H1 (cell line): ENCODE measurements around the gene DCDC1.

ENCODE experiments used
- EZH2 ChIP-seq: fragments of 200-600 bp; sonication (generic); IDR thresholded peaks from 2 replicates; pipeline ENCODE4 v1.7.1; 2012; ENCODE audit warnings: low read depth, mild to moderate bottlenecking, moderate library complexity, low read length, inconsistent platforms; ENCODE audit not compliant: severe bottlenecking
- JUND ChIP-seq: IDR thresholded peaks from 2 replicates; pipeline ENCODE4 v1.6.1; 2011; ENCODE audit warnings: mild to moderate bottlenecking, improper control_type of control experiment, low read length
- POLR2A ChIP-seq, 2 experiments: IDR thresholded peaks; 1 replicate in 1 of 2; 2 replicates in 1 of 2; pipeline ENCODE4 v1.6.1; 2011; ENCODE audit warnings: low read depth in 2 of 2, low read length in 2 of 2, mild to moderate bottlenecking in 2 of 2; ENCODE audit errors: control extremely low read depth in 1 of 2
- TF ChIP-seq, protein P1 (sequence below), 3 experiments: IDR thresholded peaks; 1 replicate in 2 of 3; 2 replicates in 1 of 3; pipeline versions ENCODE4 v1.5.1 to v1.6.1; 2011; ENCODE audit warnings: low read length in 3 of 3, mild to moderate bottlenecking in 3 of 3, inconsistent platforms in 2 of 3, low read depth in 1 of 3, moderate library complexity in 1 of 3; ENCODE audit not compliant: insufficient read depth in 1 of 3; ENCODE audit errors: control extremely low read depth in 1 of 3

DNA sequence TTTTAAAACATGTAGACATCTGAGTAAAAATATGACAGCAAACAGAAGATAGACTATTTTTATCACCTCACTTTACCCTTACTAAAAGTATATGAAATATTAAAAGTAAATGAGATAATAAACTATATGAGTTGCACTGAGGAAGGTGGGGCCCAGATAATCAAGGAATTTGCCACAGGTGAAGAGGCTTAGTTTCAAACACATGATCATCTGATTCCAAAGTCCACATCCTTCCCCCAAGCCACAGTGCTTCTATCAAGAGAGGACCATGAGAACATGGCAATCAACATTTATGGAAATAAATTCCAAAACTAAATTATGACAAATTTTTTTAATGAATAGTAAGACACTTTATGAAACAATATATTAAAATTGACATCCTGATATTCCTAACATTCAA lies 384.0 kb downstream of the DCDC1 start:
- TF ChIP-seq JUND, result no peak
- TF ChIP-seq, protein P1, sequence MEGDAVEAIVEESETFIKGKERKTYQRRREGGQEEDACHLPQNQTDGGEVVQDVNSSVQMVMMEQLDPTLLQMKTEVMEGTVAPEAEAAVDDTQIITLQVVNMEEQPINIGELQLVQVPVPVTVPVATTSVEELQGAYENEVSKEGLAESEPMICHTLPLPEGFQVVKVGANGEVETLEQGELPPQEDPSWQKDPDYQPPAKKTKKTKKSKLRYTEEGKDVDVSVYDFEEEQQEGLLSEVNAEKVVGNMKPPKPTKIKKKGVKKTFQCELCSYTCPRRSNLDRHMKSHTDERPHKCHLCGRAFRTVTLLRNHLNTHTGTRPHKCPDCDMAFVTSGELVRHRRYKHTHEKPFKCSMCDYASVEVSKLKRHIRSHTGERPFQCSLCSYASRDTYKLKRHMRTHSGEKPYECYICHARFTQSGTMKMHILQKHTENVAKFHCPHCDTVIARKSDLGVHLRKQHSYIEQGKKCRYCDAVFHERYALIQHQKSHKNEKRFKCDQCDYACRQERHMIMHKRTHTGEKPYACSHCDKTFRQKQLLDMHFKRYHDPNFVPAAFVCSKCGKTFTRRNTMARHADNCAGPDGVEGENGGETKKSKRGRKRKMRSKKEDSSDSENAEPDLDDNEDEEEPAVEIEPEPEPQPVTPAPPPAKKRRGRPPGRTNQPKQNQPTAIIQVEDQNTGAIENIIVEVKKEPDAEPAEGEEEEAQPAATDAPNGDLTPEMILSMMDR (IDR thresholded peaks at IDR 0.05; ENCODE audit: control extremely low read depth in 1 of 3, insufficient read depth in 1 of 3, low read depth in 1 of 3, low read length in 3 of 3), result no peak
- TF ChIP-seq POLR2A (IDR thresholded peaks at IDR 0.05; ENCODE audit: control extremely low read depth in 1 of 2, low read depth in 2 of 2, low read length in 2 of 2), result no peak
- no peak for TF ChIP-seq EZH2
